ENCODE measurements around the gene PPP1R3E. TPM values are rescaled to one million over a fixed set of nuclear protein-coding genes. Genes with fewer than 3 reads are reported as not detected.

The PPP1R3E gene
- total and polyA plus RNA-seq, 2 of the 13 experiments (the other 11 are each of a cell fraction or from before 2014, with no cell fraction given): 16.5 to 26.5 TPM

DNA sequence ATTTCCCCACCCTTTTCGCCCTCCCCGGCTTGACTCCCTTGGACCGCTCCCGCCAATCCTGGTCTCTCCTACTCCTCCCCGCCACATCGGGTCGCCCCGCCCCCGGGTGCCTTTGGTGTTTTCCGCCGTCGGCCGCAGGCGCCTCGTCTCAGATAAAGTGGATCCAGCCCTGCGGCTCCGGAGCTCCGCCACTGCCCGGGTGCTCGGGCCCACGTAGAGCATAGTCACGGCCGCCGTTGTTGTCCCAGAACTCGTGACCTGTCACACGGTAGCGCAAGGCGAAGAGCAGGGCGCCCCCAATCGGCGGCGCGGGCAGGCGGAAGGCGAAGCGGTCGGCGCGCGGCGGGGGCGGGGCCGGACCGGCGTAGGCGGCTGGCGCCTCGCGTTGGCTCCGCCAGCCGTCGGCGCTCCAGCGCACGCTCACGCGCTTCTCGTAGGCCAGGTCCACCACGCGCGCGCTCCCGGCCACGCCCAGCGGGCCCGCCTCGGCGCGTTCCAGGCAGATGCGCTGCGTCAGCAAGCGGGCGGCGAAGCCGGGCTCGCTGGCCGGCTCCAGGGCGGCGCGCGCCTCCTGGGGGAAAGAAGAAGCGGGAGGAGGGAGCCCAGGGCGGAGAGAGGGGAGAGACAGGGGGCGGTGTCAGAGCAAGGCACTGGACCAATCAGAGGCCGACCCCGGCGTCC, 1.2 kb downstream of the PPP1R3E start (continued):
- TF ChIP-seq, protein P1, sequence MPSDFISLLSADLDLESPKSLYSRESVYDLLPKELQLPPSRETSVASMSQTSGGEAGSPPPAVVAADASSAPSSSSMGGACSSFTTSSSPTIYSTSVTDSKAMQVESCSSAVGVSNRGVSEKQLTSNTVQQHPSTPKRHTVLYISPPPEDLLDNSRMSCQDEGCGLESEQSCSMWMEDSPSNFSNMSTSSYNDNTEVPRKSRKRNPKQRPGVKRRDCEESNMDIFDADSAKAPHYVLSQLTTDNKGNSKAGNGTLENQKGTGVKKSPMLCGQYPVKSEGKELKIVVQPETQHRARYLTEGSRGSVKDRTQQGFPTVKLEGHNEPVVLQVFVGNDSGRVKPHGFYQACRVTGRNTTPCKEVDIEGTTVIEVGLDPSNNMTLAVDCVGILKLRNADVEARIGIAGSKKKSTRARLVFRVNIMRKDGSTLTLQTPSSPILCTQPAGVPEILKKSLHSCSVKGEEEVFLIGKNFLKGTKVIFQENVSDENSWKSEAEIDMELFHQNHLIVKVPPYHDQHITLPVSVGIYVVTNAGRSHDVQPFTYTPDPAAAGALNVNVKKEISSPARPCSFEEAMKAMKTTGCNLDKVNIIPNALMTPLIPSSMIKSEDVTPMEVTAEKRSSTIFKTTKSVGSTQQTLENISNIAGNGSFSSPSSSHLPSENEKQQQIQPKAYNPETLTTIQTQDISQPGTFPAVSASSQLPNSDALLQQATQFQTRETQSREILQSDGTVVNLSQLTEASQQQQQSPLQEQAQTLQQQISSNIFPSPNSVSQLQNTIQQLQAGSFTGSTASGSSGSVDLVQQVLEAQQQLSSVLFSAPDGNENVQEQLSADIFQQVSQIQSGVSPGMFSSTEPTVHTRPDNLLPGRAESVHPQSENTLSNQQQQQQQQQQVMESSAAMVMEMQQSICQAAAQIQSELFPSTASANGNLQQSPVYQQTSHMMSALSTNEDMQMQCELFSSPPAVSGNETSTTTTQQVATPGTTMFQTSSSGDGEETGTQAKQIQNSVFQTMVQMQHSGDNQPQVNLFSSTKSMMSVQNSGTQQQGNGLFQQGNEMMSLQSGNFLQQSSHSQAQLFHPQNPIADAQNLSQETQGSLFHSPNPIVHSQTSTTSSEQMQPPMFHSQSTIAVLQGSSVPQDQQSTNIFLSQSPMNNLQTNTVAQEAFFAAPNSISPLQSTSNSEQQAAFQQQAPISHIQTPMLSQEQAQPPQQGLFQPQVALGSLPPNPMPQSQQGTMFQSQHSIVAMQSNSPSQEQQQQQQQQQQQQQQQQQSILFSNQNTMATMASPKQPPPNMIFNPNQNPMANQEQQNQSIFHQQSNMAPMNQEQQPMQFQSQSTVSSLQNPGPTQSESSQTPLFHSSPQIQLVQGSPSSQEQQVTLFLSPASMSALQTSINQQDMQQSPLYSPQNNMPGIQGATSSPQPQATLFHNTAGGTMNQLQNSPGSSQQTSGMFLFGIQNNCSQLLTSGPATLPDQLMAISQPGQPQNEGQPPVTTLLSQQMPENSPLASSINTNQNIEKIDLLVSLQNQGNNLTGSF (CRISPR knock-in tag; IDR thresholded peaks at IDR 0.05): peak; percentile 71
- TF ChIP-seq GABPA (IDR thresholded peaks at IDR 0.05; ENCODE audit: low read depth, low read length) (no peak), GABPA (CRISPR knock-in tag; IDR thresholded peaks at IDR 0.05; ENCODE audit: low read depth) (no peak), THAP11 (CRISPR knock-in tag; IDR thresholded peaks at IDR 0.05) (peak; percentile 86), BATF2 (CRISPR knock-in tag; IDR thresholded peaks at IDR 0.05) (no peak), CHD4 (IDR thresholded peaks at IDR 0.05; ENCODE audit: borderline replicate concordance, low read length) (no peak; the same call in 1 of the 2 replicates), ZNF816 (CRISPR knock-in tag; IDR thresholded peaks at IDR 0.05; ENCODE audit: borderline replicate concordance) (no peak), CREM (IDR thresholded peaks at IDR 0.05) (no peak; the same call in 1 of the 2 replicates), CREM (CRISPR knock-in tag; IDR thresholded peaks at IDR 0.05) (peak; percentile 60; the same call in 1 of the 2 replicates), ZMAT3 (CRISPR knock-in tag; conservative IDR thresholded peaks at IDR 0.05) (no peak; the same call in 1 of the 2 replicates), NFKB2 (CRISPR knock-in tag; IDR thresholded peaks at IDR 0.05; ENCODE audit: borderline replicate concordance) (peak; percentile 28; the same call in 1 of the 2 replicates), ZNF326 (CRISPR knock-in tag; IDR thresholded peaks at IDR 0.05; ENCODE audit: borderline replicate concordance) (no peak), ASH2L (IDR thresholded peaks at IDR 0.05; ENCODE audit: insufficient read length, low read depth, low read length) (peak; percentile 93), FOXK2 (IDR thresholded peaks at IDR 0.05) (peak; percentile 83), ZSCAN5A (CRISPR knock-in tag; IDR thresholded peaks at IDR 0.05; ENCODE audit: borderline replicate concordance) (peak; percentile 94), RXRA (CRISPR knock-in tag; IDR thresholded peaks at IDR 0.05) (peak; percentile 83), ETS1 (CRISPR knock-in tag; IDR thresholded peaks at IDR 0.05) (no peak), ARNT (IDR thresholded peaks at IDR 0.05) (no peak), BRD4 (CRISPR knock-in tag; IDR thresholded peaks at IDR 0.05) (peak; percentile 78; the same call in 1 of the 2 replicates), ATF7-NPFF (CRISPR knock-in tag; IDR thresholded peaks at IDR 0.05; ENCODE audit: low read depth) (peak; percentile 90), MLX (CRISPR knock-in tag; IDR thresholded peaks at IDR 0.05) (peak; percentile 90)
- TF ChIP-seq, protein P2, sequence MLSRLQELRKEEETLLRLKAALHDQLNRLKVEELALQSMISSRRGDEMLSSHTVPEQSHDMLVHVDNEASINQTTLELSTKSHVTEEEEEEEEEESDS (CRISPR knock-in tag; IDR thresholded peaks at IDR 0.05; ENCODE audit: borderline replicate concordance): peak; percentile 94; the same call in 1 of the 2 replicates
